Measurements from ENCODE around the gene DPP9.

DPP9 gene

DNA sequence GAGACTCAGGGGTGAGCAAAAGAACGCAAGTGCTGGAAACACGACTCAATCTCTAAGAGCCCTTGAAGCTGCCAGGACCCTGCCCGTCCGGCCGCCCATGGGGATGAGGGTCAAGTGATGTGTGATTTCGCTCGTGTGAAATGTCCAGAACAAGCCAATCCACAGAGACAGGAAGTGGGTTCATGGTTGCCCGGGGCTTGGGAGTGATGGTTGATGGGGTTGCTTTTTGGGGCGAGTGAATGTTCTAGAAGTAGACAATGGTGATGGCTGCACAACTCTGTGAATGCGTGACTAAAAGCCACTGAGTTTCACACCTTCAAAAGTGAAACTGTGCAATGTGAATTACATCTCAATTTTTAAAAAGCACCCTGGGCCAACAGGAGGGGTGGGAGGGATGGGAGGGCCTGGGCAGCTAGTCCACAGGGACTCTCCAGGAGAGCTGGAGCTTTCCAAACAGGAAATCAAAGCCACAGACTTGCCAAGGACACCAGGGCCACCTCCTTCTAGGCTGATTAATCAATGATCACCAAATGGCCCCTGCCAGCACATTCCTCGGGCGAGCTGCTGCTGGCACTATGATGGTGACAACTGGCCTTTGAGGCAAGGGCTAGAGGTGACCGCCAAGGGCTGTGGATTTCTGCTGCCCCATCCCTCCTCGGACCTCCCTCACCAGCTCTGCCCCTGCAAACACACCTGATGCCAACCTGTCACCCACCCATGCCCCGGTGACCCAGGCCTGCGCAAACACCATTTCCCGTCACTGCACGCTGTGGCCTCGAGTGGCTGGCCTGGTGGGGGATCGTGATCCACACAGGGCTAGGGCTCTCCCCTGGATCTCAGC lies 14.0 kb downstream of the DPP9 start:
- no peaks in the 10 kb centered on the region for H3K4me1 ChIP-seq (ENCODE audit: insufficient read depth, low read length)
- peaks cover 8% of the 10 kb centered on the region; the same call in 1 of the 2 replicates for H3K36me3 ChIP-seq (ENCODE audit: insufficient read depth, low read length)
- no peak overlapping the region for H3K9ac ChIP-seq (ENCODE audit: low read depth, low read length)
- no peaks in the 10 kb centered on the region for H3K9me3 ChIP-seq (ENCODE audit: control insufficient read depth, insufficient read depth, low read length)

DNA sequence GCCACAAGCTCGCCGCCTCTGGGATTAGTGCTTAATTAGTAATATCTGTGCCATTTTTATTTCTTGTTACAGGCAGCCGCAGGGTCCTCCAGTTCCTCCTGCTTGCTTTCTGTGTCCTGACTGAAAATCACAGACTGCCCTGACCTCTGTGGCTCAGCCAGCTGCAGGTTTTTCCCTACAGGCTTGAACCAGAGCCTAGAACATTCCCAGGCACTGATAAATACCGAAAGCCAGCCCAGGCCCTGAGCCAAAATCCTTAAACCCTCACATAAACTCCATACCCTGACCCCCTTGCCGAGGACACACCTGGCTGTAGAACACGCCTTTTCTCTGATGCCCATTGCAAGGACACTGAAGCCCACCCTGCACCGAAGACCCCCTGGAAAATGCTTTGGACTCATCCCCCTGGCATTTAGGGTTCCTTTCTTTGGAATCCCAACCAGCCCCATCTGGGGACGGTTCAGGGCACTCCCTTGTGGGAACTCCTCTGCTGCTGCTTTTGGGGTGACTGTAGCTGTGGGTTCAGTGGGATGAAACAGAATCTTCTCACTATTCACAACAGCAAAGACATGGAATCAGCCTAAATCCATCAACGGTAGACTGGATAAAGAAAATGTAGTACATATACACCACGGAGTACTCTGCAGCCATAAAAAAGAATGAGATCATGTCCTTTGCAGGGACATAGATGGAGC lies 15.5 kb downstream of the DPP9 start:
- no peaks in the 10 kb centered on the region for H3K9me3 ChIP-seq (ENCODE audit: control insufficient read depth, insufficient read depth, low read length)
- H3K4me1 ChIP-seq (ENCODE audit: insufficient read depth, low read length): no peaks in the 10 kb centered on the region
- no peak overlapping the region for H3K9ac ChIP-seq (ENCODE audit: low read depth, low read length)
- H3K36me3 ChIP-seq (ENCODE audit: insufficient read depth, low read length): peaks cover 6% of the 10 kb centered on the region; the same call in 1 of the 2 replicates

DNA sequence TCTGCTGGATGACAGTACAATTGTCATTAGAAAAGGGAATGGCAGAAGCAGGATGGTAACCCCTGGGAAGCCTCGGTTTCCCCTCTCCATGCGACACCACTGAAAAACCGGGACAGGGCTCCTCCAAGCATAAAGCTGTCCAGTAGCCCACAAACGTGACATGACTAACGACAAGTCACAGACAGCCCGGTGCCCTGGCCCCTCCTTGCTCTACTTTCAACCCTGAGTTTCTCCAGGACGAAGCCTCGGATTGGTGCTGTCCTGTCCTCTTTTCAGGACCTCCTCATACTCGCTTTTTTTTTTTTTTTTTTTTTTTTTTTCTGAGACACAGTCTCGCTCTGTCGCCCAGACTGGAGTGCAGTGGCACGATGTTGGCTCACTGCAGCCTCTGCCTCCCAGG lies 16.3 kb downstream of the DPP9 start:
- Histone ChIP-seq H3K4me1 (ENCODE audit: insufficient read depth, low read length) (no peaks in the 10 kb centered on the region), H3K9me3 (ENCODE audit: control insufficient read depth, insufficient read depth, low read length) (no peaks in the 10 kb centered on the region), H3K36me3 (ENCODE audit: insufficient read depth, low read length) (peaks cover 6% of the 10 kb centered on the region; the same call in 1 of the 2 replicates), H3K9ac (ENCODE audit: low read depth, low read length) (no peak overlapping the region)

DNA sequence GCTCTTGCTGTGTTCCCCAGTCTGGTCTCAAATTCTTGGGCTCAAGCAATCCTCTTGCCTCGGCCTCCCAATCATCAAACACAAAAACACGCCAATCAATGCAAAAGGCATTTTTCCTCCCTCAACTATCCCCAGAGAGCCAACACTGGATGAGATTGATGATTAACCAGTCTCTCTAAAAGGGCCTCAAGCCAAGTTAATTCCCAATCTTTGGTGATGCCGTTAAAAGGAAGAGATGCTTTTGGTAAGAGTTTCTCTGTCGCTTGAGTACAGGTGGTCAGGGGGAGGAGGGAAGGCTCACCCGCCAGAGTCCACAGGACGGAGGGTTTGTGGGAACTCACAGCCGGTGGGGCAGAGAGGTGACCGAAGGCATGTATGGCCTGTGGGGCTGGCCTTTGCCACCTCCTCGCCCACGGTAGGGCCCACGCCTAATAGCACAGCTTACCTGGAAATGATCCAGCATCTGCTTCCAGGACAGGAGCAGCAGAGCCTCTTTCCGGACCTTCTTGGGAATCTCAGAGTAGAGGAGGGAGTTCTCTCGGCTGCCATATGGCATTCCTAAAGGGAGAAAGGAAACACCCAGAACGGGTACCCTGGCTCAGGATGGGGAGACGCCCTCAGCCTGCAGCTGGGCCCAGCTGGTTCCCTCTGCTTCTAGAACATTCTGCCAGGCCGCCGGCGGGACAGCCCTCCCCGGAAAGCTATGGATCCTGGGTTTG lies 18.1 kb downstream of the DPP9 start:
- H3K4me1 ChIP-seq (ENCODE audit: insufficient read depth, low read length): no peaks in the 10 kb centered on the region
- no peak overlapping the region for H3K9ac ChIP-seq (ENCODE audit: low read depth, low read length)
- H3K36me3 ChIP-seq (ENCODE audit: insufficient read depth, low read length): peaks cover 16% of the 10 kb centered on the region
- no peaks in the 10 kb centered on the region for H3K9me3 ChIP-seq (ENCODE audit: control insufficient read depth, insufficient read depth, low read length)

DNA sequence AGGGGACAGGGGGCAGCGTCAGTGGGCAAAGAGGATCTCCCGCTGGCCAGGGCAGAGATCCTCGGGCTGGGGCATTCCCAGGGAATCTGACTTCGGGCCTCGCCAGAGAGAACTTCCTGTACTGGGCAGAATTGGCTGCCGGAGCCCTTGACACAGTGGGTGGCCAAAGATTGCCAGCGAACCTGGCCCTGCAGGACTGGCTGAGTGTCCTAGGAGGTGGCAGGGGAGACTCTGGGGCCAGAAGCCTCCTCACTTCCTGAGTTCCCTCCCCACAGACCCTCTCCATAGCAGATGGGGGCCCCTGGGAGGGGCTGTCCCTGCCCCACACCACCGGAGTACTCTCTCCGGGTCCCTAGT lies 19.3 kb downstream of the DPP9 start:
- peaks cover 16% of the 10 kb centered on the region for H3K36me3 ChIP-seq (ENCODE audit: insufficient read depth, low read length)
- no peaks in the 10 kb centered on the region for H3K9me3 ChIP-seq (ENCODE audit: control insufficient read depth, insufficient read depth, low read length)
- no peak overlapping the region for H3K9ac ChIP-seq (ENCODE audit: low read depth, low read length)
- no peaks in the 10 kb centered on the region for H3K4me1 ChIP-seq (ENCODE audit: insufficient read depth, low read length)

DNA sequence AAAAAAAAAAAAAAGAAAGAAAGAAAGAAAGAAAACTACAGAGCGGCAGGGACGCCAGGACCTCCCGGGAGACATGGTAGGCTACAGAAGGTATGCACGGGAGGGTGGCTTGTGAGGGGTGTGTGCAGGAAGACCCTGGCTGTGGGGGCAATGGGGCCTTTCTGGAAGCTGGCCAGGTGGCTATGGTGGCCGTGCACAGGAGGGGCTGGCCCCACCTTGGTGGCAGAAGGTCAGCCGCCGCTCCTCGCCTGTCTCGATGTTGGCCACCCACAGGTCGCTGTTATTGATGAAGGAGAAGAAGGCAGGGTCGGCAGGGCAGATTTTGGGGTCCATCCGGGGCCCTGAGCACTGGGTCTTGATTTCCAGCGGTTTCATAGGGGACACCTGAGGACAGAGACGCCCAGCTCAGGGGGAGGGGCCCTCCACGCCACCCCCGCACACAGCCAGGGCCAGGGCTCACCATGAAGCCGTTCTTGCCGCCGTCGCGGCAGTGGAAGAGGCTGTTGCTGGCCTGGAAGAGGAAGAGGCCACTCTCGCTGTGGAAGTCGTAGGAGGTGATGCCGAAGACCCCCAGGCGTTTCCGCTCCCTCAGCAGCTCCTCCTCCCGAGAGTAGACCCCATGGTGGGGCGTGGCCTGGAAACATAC lies 19.8 kb downstream of the DPP9 start:
- Histone ChIP-seq H3K9ac (ENCODE audit: low read depth, low read length) (no peak overlapping the region), H3K9me3 (ENCODE audit: control insufficient read depth, insufficient read depth, low read length) (no peaks in the 10 kb centered on the region), H3K4me1 (ENCODE audit: insufficient read depth, low read length) (no peaks in the 10 kb centered on the region), H3K36me3 (ENCODE audit: insufficient read depth, low read length) (peaks cover 16% of the 10 kb centered on the region)

DNA sequence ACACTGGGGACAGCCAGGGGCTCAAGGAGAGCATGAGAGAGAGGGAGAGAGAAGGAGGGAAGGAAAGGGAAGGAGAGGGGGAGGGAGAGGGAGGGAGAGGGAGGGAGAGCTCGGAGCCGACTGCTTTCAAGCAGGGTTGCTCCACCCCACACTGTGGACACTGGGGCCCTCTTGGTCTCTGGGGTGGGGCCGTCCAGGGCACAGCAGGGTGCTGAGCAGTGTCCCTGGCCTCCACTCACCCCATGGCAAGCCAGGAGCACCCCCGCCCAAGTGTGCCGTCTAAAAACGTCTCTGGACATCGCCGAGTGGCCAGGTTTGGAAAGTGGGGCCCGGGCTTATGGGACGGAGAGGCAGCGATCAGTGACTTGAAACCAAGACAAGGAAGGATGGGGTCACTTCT lies 20.9 kb downstream of the DPP9 start:
- Histone ChIP-seq H3K9ac (ENCODE audit: low read depth, low read length) (no peak overlapping the region), H3K36me3 (ENCODE audit: insufficient read depth, low read length) (peaks cover 17% of the 10 kb centered on the region), H3K9me3 (ENCODE audit: control insufficient read depth, insufficient read depth, low read length) (no peaks in the 10 kb centered on the region), H3K4me1 (ENCODE audit: insufficient read depth, low read length) (no peaks in the 10 kb centered on the region)

DNA sequence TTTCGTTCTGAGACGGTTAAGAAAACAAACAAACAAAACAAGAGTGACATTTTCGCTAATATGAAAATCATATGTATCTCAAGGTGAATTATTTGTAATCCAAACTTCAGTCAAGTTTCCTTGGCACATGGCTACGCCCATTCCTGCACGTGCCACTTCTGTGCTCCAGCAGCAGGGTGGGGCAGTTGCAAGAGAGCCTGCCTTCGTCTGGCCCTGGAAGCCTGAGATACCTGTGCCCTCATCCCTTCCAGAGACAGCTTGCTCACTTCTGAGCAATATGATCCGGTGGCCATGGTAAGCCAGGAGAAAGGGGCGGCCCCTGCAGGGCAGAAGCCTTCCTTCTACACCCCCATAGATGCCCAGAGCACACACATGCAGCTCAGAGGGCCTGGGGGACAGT lies 22.1 kb downstream of the DPP9 start:
- no peak overlapping the region for H3K9ac ChIP-seq (ENCODE audit: low read depth, low read length)
- no peaks in the 10 kb centered on the region for H3K9me3 ChIP-seq (ENCODE audit: control insufficient read depth, insufficient read depth, low read length)
- H3K4me1 ChIP-seq (ENCODE audit: insufficient read depth, low read length): no peaks in the 10 kb centered on the region
- H3K36me3 ChIP-seq (ENCODE audit: insufficient read depth, low read length): peaks cover 23% of the 10 kb centered on the region

DNA sequence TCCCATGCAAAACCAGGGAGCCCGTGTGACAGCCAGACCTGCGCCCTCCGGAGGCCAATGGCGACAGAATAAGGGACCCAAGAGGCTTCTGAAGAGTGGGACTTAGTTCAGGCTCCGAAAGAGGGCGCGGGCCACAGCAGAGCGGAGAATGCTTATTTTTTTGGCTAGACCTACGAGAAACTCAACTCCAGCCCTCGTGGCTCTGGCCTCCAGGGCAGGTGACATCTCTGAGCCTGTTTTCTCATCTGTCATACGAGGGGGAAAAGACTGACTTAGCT lies 23.0 kb downstream of the DPP9 start:
- H3K9me3 ChIP-seq (ENCODE audit: control insufficient read depth, insufficient read depth, low read length): no peaks in the 10 kb centered on the region
- H3K9ac ChIP-seq (ENCODE audit: low read depth, low read length): no peak overlapping the region
- peaks cover 23% of the 10 kb centered on the region for H3K36me3 ChIP-seq (ENCODE audit: insufficient read depth, low read length)
- H3K4me1 ChIP-seq (ENCODE audit: insufficient read depth, low read length): no peaks in the 10 kb centered on the region

DNA sequence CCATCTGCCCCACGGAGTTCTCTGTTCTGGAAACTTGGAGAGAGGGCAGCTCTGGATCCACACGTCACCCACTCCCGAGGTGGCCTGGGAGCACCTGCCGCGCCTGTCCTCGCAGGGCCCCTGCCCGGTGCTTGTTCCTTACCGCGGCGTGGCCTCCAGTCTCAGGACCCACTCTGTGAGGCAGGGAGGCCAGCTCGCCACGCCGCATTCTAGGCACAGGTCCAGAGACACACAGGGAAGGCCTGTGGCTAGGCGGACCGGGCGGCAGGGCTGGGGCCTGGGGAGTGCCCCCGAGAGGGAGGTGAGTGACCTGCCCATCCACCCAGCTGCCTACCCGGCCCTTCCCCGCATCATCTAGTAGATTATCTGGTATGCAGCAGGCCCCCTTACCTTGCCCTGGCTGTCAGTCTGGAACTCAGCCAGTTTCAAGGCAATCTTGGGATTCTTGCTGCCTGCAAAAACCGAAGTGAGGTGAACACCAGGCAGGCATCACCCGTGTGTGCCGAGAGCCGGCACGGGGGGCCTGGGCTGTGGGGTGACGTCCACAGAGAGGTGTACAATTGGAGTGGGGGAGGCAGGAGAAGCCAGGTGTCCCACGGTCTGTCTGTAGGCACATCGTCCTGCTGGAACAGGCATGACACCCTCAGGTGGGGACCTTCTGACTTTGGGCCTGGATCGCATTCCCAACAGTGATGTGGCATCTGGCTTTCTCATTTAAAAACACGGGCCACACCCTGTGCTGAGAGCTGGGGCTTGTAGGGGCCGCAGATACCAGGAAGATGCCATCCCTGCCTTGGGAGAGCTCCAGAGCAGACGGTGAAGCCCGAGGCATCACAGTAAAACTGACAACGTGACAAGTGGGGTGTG lies 23.6 kb downstream of the DPP9 start:
- Histone ChIP-seq H3K36me3 (ENCODE audit: insufficient read depth, low read length) (peaks cover 22% of the 10 kb centered on the region), H3K9ac (ENCODE audit: low read depth, low read length) (no peak overlapping the region), H3K4me1 (ENCODE audit: insufficient read depth, low read length) (no peaks in the 10 kb centered on the region), H3K9me3 (ENCODE audit: control insufficient read depth, insufficient read depth, low read length) (no peaks in the 10 kb centered on the region)

DNA sequence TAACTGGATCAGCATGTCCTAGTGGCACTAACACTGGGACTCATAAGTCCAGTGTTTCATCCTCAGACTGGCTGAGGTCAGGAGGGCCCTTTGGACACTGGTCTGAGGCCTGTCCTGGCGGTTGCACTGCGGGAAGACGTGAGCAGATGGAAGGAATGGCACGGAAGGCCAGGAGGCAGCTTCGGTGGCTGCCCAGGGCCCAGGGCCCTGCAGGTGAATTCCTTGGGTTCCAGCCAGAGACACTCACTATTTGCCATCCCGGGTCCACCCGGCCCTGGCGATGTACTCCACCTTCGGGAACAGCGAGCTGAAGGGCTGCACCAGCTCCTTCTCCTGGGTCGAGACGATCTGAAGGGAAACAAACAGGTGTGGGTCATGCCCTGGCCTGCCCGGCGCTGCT lies 26.3 kb downstream of the DPP9 start:
- H3K36me3 ChIP-seq (ENCODE audit: insufficient read depth, low read length): peaks cover 20% of the 10 kb centered on the region
- H3K9me3 ChIP-seq (ENCODE audit: control insufficient read depth, insufficient read depth, low read length): no peaks in the 10 kb centered on the region
- no peaks in the 10 kb centered on the region for H3K4me1 ChIP-seq (ENCODE audit: insufficient read depth, low read length)
- no peak overlapping the region for H3K9ac ChIP-seq (ENCODE audit: low read depth, low read length)

DNA sequence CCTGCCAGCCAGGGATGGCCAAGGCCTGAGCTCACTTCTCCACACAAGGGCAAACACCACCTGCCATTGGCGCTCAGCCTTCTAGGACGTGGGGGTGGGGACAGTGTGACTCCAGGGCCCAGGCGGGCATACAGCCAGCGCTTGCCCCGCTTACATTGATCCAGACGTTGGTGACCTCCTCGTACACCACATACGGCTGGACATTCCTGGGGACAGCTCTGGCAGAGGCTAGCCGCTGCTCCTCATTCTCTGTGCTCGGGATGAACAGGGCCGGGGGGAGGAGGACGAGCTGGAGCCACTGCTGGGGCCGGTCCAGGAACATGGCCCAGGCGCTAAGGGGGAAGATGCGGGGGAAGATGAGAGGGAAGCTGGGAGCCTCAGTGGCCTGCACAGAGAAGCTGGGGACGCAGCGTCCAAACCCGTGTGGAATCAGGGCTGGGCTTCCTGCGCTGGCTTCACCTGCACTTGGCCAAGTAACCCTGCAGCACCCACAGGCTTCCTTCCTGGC lies 28.4 kb downstream of the DPP9 start:
- Histone ChIP-seq H3K9ac (ENCODE audit: low read depth, low read length) (no peak overlapping the region), H3K36me3 (ENCODE audit: insufficient read depth, low read length) (peaks cover 14% of the 10 kb centered on the region; the same call in 1 of the 2 replicates)

DNA sequence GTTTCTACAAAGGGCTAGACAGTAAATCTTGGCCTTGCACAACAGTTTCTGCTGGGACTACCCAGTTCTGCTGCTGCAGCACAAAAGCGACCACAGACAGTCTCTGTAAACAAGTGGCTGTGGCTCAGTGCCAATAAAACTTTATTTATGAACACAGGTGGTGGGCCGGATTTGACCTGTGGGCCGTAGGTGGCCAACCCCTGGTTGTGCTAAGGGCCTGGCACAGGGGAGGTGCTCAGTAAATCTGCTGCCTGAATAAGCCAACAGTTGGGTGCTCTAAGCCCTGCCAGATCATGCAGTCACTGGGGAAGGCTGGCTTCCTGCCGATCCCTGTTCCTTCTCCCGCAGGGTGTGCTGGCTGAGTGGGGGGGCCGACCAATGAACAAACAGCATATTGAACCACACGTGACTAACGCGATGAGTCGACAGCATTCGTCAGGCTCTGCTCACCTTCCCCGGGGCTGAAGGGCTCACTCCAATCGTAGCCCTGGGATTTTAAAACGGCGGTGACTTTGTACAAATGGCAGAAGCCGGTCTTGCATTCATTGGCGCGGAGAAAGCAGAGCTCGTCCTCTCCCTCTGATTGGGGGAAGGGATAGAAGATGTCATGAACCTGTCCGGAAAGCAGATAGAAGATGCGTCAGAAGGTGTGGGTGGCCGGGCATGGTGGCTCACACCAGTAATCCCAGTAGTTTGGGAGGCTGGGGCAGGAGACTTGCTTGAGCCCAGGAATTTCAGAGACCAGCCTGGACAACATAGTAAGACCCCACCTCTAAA lies 29.2 kb downstream of the DPP9 start:
- Histone ChIP-seq H3K9ac (ENCODE audit: low read depth, low read length) (no peak overlapping the region), H3K4me1 (ENCODE audit: insufficient read depth, low read length) (no peaks in the 10 kb centered on the region), H3K9me3 (ENCODE audit: control insufficient read depth, insufficient read depth, low read length) (no peaks in the 10 kb centered on the region), H3K36me3 (ENCODE audit: insufficient read depth, low read length) (peaks cover 14% of the 10 kb centered on the region; the same call in 1 of the 2 replicates)

More for the DNA sequence above, 28.4 kb downstream of the DPP9 start:
- Histone ChIP-seq H3K9me3 (ENCODE audit: control insufficient read depth, insufficient read depth, low read length) (no peaks in the 10 kb centered on the region), H3K4me1 (ENCODE audit: insufficient read depth, low read length) (no peaks in the 10 kb centered on the region)
